ENCODE results near the gene GPR152. TPM values are rescaled to one million over a fixed set of nuclear protein-coding genes. Genes with fewer than 3 reads are reported as not detected.

The GPR152 gene
- total RNA-seq, 3 donors from 2014 or later: not detected

DNA sequence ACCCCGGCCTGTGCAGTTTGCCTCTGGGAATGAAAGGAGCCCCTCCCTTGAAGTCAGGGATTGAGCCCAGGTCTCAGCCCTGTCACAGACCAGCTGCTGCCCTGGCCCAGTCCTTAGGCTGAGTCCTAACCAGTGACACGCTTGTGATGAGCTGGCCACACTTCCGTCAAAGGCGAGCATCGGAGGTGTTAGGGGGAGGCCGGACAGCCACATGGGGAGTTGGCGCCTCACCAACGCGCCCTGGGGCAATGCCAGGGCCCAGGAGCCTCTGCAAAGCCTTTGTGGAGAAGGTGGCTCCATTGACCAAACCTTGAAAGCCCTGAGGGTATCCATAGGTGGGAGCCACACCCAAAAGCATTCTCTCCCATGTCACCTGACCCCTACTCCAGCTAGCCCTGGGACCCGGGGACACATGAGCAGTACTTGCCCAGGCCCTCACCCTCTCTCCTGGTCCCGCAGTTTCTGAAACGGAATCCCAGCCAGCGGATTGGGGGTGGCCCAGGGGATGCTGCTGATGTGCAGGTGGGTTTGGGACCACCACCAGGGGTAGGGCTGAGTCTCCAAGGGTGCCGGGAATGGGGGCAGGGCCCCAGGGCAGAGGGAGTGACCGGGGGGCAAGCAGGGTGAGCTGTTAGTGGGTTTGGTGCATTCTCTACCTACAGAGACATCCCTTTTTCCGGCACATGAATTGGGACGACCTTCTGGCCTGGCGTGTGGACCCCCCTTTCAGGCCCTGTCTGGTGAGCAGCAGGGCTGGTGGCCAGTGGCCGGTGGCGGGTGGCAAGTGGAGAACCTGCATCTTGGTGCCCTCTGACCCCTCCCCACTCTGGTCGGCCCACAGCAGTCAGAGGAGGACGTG, 18.8 kb downstream of the GPR152 start:
- intact Hi-C loops (cut with DNase I, micrococcal nuclease): no loop called here
- no peak overlapping the region for H3K4me3 ChIP-seq
- H3K4me1 ChIP-seq (ENCODE audit: low read depth): peaks cover 10% of the 10 kb centered on the region

DNA sequence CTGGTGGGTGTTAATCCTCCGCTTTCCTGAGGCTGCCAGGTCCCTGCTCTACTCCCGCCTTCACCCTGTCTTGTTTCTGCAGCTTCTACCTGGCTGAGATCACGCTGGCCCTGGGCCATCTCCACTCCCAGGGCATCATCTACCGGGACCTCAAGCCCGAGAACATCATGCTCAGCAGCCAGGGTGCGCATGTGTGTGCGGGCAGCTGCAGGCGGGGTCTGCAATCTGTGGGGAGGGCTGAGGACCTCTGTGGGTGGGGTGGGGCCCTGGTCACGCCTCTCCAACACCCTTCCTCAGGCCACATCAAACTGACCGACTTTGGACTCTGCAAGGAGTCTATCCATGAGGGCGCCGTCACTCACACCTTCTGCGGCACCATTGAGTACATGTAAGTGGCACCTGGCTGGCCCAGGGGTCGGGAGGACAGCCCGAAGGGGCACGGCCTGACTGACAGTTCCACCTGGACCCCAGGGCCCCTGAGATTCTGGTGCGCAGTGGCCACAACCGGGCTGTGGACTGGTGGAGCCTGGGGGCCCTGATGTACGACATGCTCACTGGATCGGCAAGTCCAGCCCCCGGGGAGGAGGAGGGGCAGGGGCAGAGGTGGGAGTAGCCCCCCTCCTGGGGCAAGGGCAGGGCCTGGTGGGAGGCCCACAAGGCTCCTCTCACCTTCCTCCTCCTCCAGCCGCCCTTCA, 19.7 kb downstream of the GPR152 start:
- no peak overlapping the region for H3K4me3 ChIP-seq
- TF ChIP-seq, protein P1, sequence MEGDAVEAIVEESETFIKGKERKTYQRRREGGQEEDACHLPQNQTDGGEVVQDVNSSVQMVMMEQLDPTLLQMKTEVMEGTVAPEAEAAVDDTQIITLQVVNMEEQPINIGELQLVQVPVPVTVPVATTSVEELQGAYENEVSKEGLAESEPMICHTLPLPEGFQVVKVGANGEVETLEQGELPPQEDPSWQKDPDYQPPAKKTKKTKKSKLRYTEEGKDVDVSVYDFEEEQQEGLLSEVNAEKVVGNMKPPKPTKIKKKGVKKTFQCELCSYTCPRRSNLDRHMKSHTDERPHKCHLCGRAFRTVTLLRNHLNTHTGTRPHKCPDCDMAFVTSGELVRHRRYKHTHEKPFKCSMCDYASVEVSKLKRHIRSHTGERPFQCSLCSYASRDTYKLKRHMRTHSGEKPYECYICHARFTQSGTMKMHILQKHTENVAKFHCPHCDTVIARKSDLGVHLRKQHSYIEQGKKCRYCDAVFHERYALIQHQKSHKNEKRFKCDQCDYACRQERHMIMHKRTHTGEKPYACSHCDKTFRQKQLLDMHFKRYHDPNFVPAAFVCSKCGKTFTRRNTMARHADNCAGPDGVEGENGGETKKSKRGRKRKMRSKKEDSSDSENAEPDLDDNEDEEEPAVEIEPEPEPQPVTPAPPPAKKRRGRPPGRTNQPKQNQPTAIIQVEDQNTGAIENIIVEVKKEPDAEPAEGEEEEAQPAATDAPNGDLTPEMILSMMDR (IDR thresholded peaks at IDR 0.05): no peak
- peaks cover 12% of the 10 kb centered on the region for H3K4me1 ChIP-seq (ENCODE audit: low read depth)
- intact Hi-C loops (cut with DNase I, micrococcal nuclease): no loop called here
- no peaks in the 10 kb centered on the region for H3K36me3 ChIP-seq (ENCODE audit: low read depth)
- no peak for ATAC-seq
- DNase-seq: no peak
- no peaks in the 10 kb centered on the region for H3K9me3 ChIP-seq

More for the DNA sequence above, 18.8 kb downstream of the GPR152 start:
- ATAC-seq: no peak
- Histone ChIP-seq H3K9me3 (no peaks in the 10 kb centered on the region), H3K36me3 (ENCODE audit: low read depth) (no peaks in the 10 kb centered on the region)
- no peak for DNase-seq
- TF ChIP-seq, protein P1 (IDR thresholded peaks at IDR 0.05): no peak

DNA sequence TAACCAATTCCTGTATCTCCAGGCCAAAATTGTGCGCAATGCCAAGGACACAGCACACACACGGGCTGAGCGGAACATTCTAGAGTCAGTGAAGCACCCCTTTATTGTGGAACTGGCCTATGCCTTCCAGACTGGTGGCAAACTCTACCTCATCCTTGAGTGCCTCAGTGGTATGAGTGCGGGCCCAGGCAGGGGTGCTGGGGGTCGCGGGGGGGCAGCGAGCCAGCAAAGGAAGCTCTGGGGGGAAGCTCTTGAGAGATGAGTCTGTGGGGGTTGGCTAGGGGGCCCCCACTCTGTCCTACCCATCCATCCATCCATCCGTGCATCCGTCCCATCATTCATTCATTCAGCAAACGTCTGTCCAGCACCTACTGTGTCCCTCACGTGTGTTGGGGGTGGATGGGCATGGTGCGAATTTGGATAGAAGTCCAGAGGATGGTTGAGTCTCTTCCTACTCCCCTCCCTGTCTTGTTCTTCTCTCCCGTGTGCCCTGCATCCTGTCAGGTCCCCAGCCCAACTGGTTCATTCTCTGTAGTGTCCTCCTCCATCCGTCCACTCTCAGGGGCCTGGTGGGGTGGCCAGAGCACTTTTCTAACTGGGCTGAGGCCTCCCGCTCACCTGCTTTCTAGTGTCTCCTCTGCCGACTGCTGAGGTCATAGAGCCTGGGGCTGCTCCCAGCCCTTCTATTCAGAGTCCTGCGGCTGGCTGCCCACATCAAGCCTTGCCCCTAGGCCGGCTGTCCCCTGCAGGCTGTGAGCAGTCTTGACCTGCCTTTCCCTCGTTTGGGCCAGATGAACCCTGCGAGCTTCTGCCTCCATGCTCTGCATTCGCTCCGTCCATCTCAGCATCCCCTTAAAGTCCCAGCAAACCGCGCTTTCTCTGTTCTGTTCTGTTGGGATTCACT, 20.9 kb downstream of the GPR152 start:
- DNase-seq (no peak), ATAC-seq (no peak)
- H3K4me1 ChIP-seq (ENCODE audit: low read depth): peaks cover 16% of the 10 kb centered on the region
- H3K36me3 ChIP-seq (ENCODE audit: low read depth): no peaks in the 10 kb centered on the region
- no peak overlapping the region for H3K4me3 ChIP-seq
- no peaks in the 10 kb centered on the region for H3K9me3 ChIP-seq
- TF ChIP-seq, protein P1 (IDR thresholded peaks at IDR 0.05): no peak
- intact Hi-C loops (cut with DNase I, micrococcal nuclease): no loop called here

DNA sequence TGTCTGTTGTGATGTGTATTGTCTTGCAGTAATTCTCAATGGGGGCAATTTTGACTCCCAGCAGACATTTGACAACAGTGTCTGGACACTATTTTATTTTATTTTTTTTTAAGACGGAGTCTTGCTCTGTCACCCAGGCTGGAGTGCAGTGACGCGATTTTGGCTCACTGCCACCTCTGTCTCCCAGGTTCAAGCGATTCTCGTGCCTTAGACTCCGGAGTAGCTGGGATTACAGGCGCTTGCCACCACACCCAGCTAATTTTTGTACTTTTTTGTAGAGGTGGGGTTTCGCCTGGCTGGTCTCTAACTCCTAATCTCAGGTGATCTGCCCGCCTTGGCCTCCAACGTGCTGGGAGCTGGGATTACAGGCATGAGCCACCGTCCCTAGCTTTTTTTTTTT, 22.8 kb downstream of the GPR152 start:
- H3K4me3 ChIP-seq: no peak overlapping the region
- TF ChIP-seq, protein P1 (IDR thresholded peaks at IDR 0.05): no peak
- H3K36me3 ChIP-seq (ENCODE audit: low read depth): no peaks in the 10 kb centered on the region
- ATAC-seq: no peak
- no peak for DNase-seq
- H3K9me3 ChIP-seq: no peaks in the 10 kb centered on the region
- H3K4me1 ChIP-seq (ENCODE audit: low read depth): peaks cover 16% of the 10 kb centered on the region
- intact Hi-C loops (cut with DNase I, micrococcal nuclease): no loop called here

DNA sequence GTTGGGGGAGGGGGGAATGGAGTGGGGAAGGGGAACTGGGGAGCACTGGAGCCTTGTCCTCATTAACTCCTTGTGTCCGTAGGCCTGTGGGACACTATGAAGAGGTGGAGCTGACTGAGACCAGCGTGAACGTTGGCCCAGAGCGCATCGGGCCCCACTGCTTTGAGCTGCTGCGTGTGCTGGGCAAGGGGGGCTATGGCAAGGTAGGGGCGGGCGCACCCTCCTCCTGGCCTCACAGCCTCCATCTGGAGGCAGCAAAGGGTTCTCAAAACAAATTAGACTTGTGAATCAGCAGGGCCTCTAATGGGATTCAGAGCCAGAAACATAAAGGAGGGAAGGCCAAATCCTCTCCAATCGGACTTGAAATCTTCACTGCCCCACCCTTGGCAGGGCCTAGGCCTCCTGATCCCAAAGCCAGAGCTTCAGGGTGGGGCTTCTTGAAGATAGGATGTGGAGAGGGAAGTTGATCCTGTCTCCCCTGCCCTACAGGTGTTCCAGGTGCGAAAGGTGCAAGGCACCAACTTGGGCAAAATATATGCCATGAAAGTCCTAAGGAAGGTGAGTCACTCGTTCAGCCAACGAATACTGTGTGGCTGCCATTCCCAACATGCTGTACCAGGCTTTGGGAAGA, 23.4 kb downstream of the GPR152 start:
- intact Hi-C loops (cut with DNase I, micrococcal nuclease): no loop called here
- ATAC-seq: no peak

More for the DNA sequence above, 23.4 kb downstream of the GPR152 start:
- Histone ChIP-seq H3K9me3 (no peaks in the 10 kb centered on the region), H3K36me3 (ENCODE audit: low read depth) (no peaks in the 10 kb centered on the region), H3K4me1 (ENCODE audit: low read depth) (peaks cover 16% of the 10 kb centered on the region), H3K4me3 (peak overlapping the region; percentile 84)
- no peak for DNase-seq
- TF ChIP-seq, protein P1 (IDR thresholded peaks at IDR 0.05): no peak
